GM19324 (cell line): Measurements from ENCODE around the gene GAPVD1.
"Not testable (repeated sequence)": the region's sequence is repeated elsewhere in the genome, so short reads cannot be mapped to it uniquely, and the experiment has no call there.

ENCODE experiments used
- ATAC-seq: cut with Tn5 transposase; IDR thresholded peaks from one replicate; pipeline ENCODE4 v1.9.1; 2021; ENCODE audit warnings: mild to moderate bottlenecking, moderate library complexity; ENCODE audit not compliant: unreplicated experiment, low FRiP score

GAPVD1 gene

GRCh38 chr9:125399666-125400065, 138.0 kb downstream of the GAPVD1 start:
- no peak for ATAC-seq

GRCh38 chr9:125400232-125400631, 138.6 kb downstream of the GAPVD1 start:
- not testable (repeated sequence) for ATAC-seq

- ATAC-seq = no peak
Observed at GRCh38 chr9:125400725-125401716, 139.4 kb downstream of the GAPVD1 start.

GRCh38 chr9:125404733-125405132, 143.1 kb downstream of the GAPVD1 start:
- no peak for ATAC-seq

GRCh38 chr9:125405938-125406809, 144.5 kb downstream of the GAPVD1 start:
- no peak for ATAC-seq

GRCh38 chr9:125406810-125407087, 145.1 kb downstream of the GAPVD1 start:
- ATAC-seq = no peak

- ATAC-seq = no peak
Observed at GRCh38 chr9:125407432-125407973, 145.9 kb downstream of the GAPVD1 start.

GRCh38 chr9:125407974-125408900, 146.6 kb downstream of the GAPVD1 start:
- ATAC-seq = no peak

- no peak for ATAC-seq
Observed at GRCh38 chr9:125409217-125409636, 147.6 kb downstream of the GAPVD1 start.

- no peak for ATAC-seq
Observed at GRCh38 chr9:125409637-125410521, 148.3 kb downstream of the GAPVD1 start.

GRCh38 chr9:125410522-125410894, 148.9 kb downstream of the GAPVD1 start:
- no peak for ATAC-seq

GRCh38 chr9:125411171-125411756, 149.6 kb downstream of the GAPVD1 start:
- no peak for ATAC-seq

GRCh38 chr9:125412166-125412565, 150.5 kb downstream of the GAPVD1 start:
- no peak for ATAC-seq

- no peak for ATAC-seq
Observed at GRCh38 chr9:125413579-125413978, 152.0 kb downstream of the GAPVD1 start.

GRCh38 chr9:125415583-125416460, 154.2 kb downstream of the GAPVD1 start:
- ATAC-seq = no peak

GRCh38 chr9:125416517-125416916, 154.9 kb downstream of the GAPVD1 start:
- no peak for ATAC-seq
